SK-N-SH (cell line): ENCODE measurements around the gene RNF145. TPM values are rescaled to one million over a fixed set of nuclear protein-coding genes. Genes with fewer than 3 reads are reported as not detected.

Experiments
- CTCF ChIA-PET: fragments of 300-600, 350-600 bp; formaldehyde crosslinking; extraction: SDS; loops from one replicate; lab custom pipeline; 2021; lab: Yijun Ruan, JAX
- POLR2A ChIA-PET: fragments of 350-600 bp; sonication (Branson Sonifier 250); formaldehyde crosslinking; extraction: SDS; loops from one replicate; lab custom pipeline; 2020; ENCODE audit warnings: antibody characterized with exemption, inconsistent platforms; lab: Yijun Ruan, JAX
- DNase-seq: peaks from one replicate; pipeline ENCODE4 v3.0.0; 2012
- H2AFZ ChIP-seq: fragments of 200-600 bp; sonication (generic); 2 replicates; pipeline ENCODE4 v1.8.1; 2016; ENCODE audit warnings: antibody characterized with exemption, mild to moderate bottlenecking, low read depth
- H3F3A ChIP-seq: fragments of 200-600 bp; sonication (generic); replicated peaks from 2 replicates; pipeline ENCODE3; 2016; ENCODE audit warnings: antibody characterized with exemption, mild to moderate bottlenecking; ENCODE audit not compliant: insufficient read depth
- H3K27ac ChIP-seq, 2 experiments: fragments of 200-500 bp in 1 of 2; fragments of 200-600 bp in 1 of 2; sonication (Bioruptor generic) in 1 of 2; sonication (generic), shearing (Covaris generic) in 1 of 2; 2 replicates each; pipeline versions ENCODE4 v1.5.1 to v1.6.1; 2014 to 2016; ENCODE audit warnings: low read depth in 2 of 2, inconsistent platforms in 1 of 2, low read length in 1 of 2, mild to moderate bottlenecking in 1 of 2, mixed read lengths in 1 of 2
- H3K27me3 ChIP-seq: fragments of 200-600 bp; sonication (generic), shearing (Covaris generic); 2 replicates; pipeline ENCODE4 v1.6.1; 2016; ENCODE audit warnings: mixed run types; ENCODE audit not compliant: insufficient read depth
- H3K36me3 ChIP-seq, 2 experiments: fragments of 200-500 bp in 1 of 2; fragments of 200-600 bp in 1 of 2; sonication (Bioruptor generic) in 1 of 2; sonication (generic) in 1 of 2; replicated peaks in 1 of 2; 2 replicates each; pipeline versions ENCODE3 to v1.5.1; 2014 to 2016; ENCODE audit warnings: low read length in 1 of 2, mild to moderate bottlenecking in 1 of 2; ENCODE audit not compliant: insufficient read depth in 2 of 2, control insufficient read depth in 1 of 2
- H3K4me1 ChIP-seq, 2 experiments: fragments of 200-500 bp in 1 of 2; fragments of 200-600 bp in 1 of 2; sonication (Bioruptor generic) in 1 of 2; sonication (generic), shearing (Covaris generic) in 1 of 2; 2 replicates each; pipeline versions ENCODE4 v1.5.1 to v1.6.1; 2014 to 2016; ENCODE audit warnings: low read depth in 1 of 2, low read length in 1 of 2, mixed run types in 1 of 2; ENCODE audit not compliant: insufficient read depth in 2 of 2, control insufficient read depth in 1 of 2
- H3K4me2 ChIP-seq: fragments of 200-600 bp; sonication (generic), shearing (Covaris generic); 2 replicates; pipeline ENCODE4 v1.6.1; 2017; ENCODE audit warnings: mixed run types
- H3K4me3 ChIP-seq, 2 experiments: fragments of 200-500 bp in 1 of 2; fragments of 200-600 bp in 1 of 2; sonication (Bioruptor generic) in 1 of 2; sonication (generic), shearing (Covaris generic) in 1 of 2; 2 replicates each; pipeline versions ENCODE4 v1.5.1 to v1.8.1; 2014 to 2016; ENCODE audit warnings: low read depth in 2 of 2, inconsistent platforms in 1 of 2, low read length in 1 of 2, mild to moderate bottlenecking in 1 of 2, mixed read lengths in 1 of 2, moderate library complexity in 1 of 2
- H3K79me2 ChIP-seq: fragments of 200-600 bp; sonication (generic); 2 replicates; pipeline ENCODE4 v1.8.1; 2017; ENCODE audit warnings: mild to moderate bottlenecking; ENCODE audit not compliant: insufficient read depth
- H3K9ac ChIP-seq: fragments of 200-600 bp; sonication (generic); 2 replicates; pipeline ENCODE4 v1.6.1; 2017; ENCODE audit warnings: mixed run types
- H3K9me2 ChIP-seq: fragments of 200-600 bp; sonication (generic); 2 replicates; pipeline ENCODE4 v1.6.1; 2017; ENCODE audit warnings: mixed run types
- H3K9me3 ChIP-seq: fragments of 200-600 bp; sonication (generic); 2 replicates; pipeline ENCODE4 v1.6.1; 2017; ENCODE audit warnings: mixed run types, mild to moderate bottlenecking, moderate library complexity
- H4K20me1 ChIP-seq: fragments of 200-600 bp; sonication (generic); 2 replicates; pipeline ENCODE4 v1.6.1; 2017; ENCODE audit warnings: mild to moderate bottlenecking, mixed run types; ENCODE audit not compliant: insufficient read depth
- EP300 ChIP-seq, 2 experiments: IDR thresholded peaks; 2 replicates each; pipeline versions ENCODE4 v1.4.0 to v1.6.1; 2012; ENCODE audit warnings: borderline replicate concordance in 1 of 2, low read depth in 1 of 2, low read length in 1 of 2
- EZH2phosphoT487 ChIP-seq: fragments of 200-600 bp; sonication (generic); IDR thresholded peaks from 2 replicates; pipeline ENCODE4 v1.6.1; 2017; ENCODE audit warnings: low read depth, mixed run types, mild to moderate bottlenecking, antibody characterized with exemption, moderate library complexity, borderline replicate concordance
- FOSL2 ChIP-seq: IDR thresholded peaks from 2 replicates; pipeline ENCODE4 v1.4.0; 2012; ENCODE audit warnings: low read depth, mild to moderate bottlenecking, moderate library complexity, borderline replicate concordance
- FOXM1 ChIP-seq: IDR thresholded peaks from 2 replicates; pipeline ENCODE4 v1.4.0; 2012; ENCODE audit warnings: low read depth, mild to moderate bottlenecking
- JUND ChIP-seq: IDR thresholded peaks from 2 replicates; pipeline ENCODE4 v1.4.0; 2012
- MXI1 ChIP-seq: IDR thresholded peaks from 2 replicates; pipeline ENCODE4 v1.6.1; 2012; ENCODE audit warnings: mild to moderate bottlenecking, low read depth, low read length, improper control_type of control experiment
- NFIC ChIP-seq: IDR thresholded peaks from 2 replicates; pipeline ENCODE4 v1.4.0; 2012; ENCODE audit warnings: borderline replicate concordance
- NRF1 ChIP-seq: IDR thresholded peaks from 2 replicates; pipeline ENCODE4 v1.6.1; 2012; ENCODE audit warnings: low read depth, mild to moderate bottlenecking, low read length
- RAD21 ChIP-seq: IDR thresholded peaks from 2 replicates; pipeline ENCODE4 v1.6.1; 2012; ENCODE audit warnings: mild to moderate bottlenecking, low read length
- RCOR1 ChIP-seq: fragments of 150-350 bp; IDR thresholded peaks from 2 replicates; pipeline ENCODE4 v1.6.1; 2017; ENCODE audit warnings: antibody characterized with exemption, low read length
- RFX5 ChIP-seq: IDR thresholded peaks from 2 replicates; pipeline ENCODE4 v1.6.1; 2012; ENCODE audit warnings: mild to moderate bottlenecking, improper control_type of control experiment, low read length
- RXRA ChIP-seq: IDR thresholded peaks from 2 replicates; pipeline ENCODE4 v1.4.0; 2012; ENCODE audit warnings: low read depth, mild to moderate bottlenecking, borderline replicate concordance
- SIN3A ChIP-seq: IDR thresholded peaks from 2 replicates; pipeline ENCODE4 v1.6.1; 2012; ENCODE audit warnings: low read depth, mild to moderate bottlenecking, low read length, moderate library complexity, borderline replicate concordance
- SMC3 ChIP-seq: IDR thresholded peaks from 2 replicates; pipeline ENCODE4 v1.6.1; 2012; ENCODE audit warnings: low read depth, low read length, improper control_type of control experiment
- TAF1 ChIP-seq: IDR thresholded peaks from 2 replicates; pipeline ENCODE4 v1.6.1; 2012; ENCODE audit warnings: low read depth, mild to moderate bottlenecking, low read length, moderate library complexity, borderline replicate concordance
- TCF12 ChIP-seq: IDR thresholded peaks from 2 replicates; pipeline ENCODE4 v1.4.0; 2012
- TEAD4 ChIP-seq: IDR thresholded peaks from 2 replicates; pipeline ENCODE4 v1.4.0; 2012; ENCODE audit warnings: mild to moderate bottlenecking, borderline replicate concordance; ENCODE audit not compliant: insufficient read depth
- YY1 ChIP-seq: IDR thresholded peaks from 2 replicates; pipeline ENCODE4 v1.4.0; 2012; ENCODE audit warnings: low read depth, mild to moderate bottlenecking
- WGBS: methylation state at CpG from one replicate; pipeline ENCODE4 v1.1.6; 2017; ENCODE audit warnings: low lambda C conversion rate; 5-methylcytosine and 5-hydroxymethylcytosine counted together
- polyA plus RNA-seq, 3 experiments: library from polyadenylated mRNA; depleted of rRNA; stranded (reverse); fragments of >200 nt; gene quantifications; 2 replicates each; pipeline ENCODE4 v1.2.3, GENCODE V29; 2012
- TF ChIP-seq, protein P1 (sequence below): fragments of 200-600 bp; sonication (generic); IDR thresholded peaks from 2 replicates; pipeline ENCODE4 v1.6.1; 2017; ENCODE audit warnings: antibody characterized with exemption, mild to moderate bottlenecking, moderate library complexity
- TF ChIP-seq, protein P2 (sequence below): fragments of 150-350 bp; IDR thresholded peaks from 2 replicates; pipeline ENCODE4 v1.6.1; 2017; ENCODE audit warnings: antibody characterized with exemption, low read length, low read depth, borderline replicate concordance
- TF ChIP-seq, protein P3 (sequence below): IDR thresholded peaks from 2 replicates; pipeline ENCODE4 v1.4.0; 2012; ENCODE audit warnings: low read depth, borderline replicate concordance

The RNF145 gene
- polyA plus RNA-seq, 1 of the 3 experiments (the other 2 are of a cell fraction) = 36.1 TPM

GRCh38 chr5:159163701-159164046 lies 45.7 kb downstream of the RNF145 start:
- H3F3A ChIP-seq = peaks cover 33% of the 10 kb centered on the region
- peaks cover 0 to 12% of the 10 kb centered on the region in 2 experiments; a peak in 3 of 4 replicates for H3K4me1 ChIP-seq
- TF ChIP-seq SIN3A = no peak
- TF ChIP-seq NRF1 = no peak
- no peak for TF ChIP-seq EP300 (IDR thresholded peaks at IDR 0.05; ENCODE audit: borderline replicate concordance in 1 of 2, low read depth in 1 of 2, low read length in 1 of 2)
- TF ChIP-seq NFIC = no peak
- TF ChIP-seq YY1 = no peak
- no peak for TF ChIP-seq SMC3
- no peak for TF ChIP-seq TEAD4
- TF ChIP-seq MXI1 = no peak
- ChIA-PET POLR2A (no interaction called here), CTCF (interaction anchor here (1.0 to 1.1 kb wide), 2 partner anchors 35 to 153 kb away, joined by 3 to 5 read pairs; no protein-coding TSS in a partner anchor)
- 66% methylated on average over 2 of the region's 2 CpGs for WGBS
- peaks cover 52 to 68% of the 10 kb centered on the region in 2 experiments for H3K36me3 ChIP-seq
- H3K9ac ChIP-seq = no peak overlapping the region; the same call in 1 of the 2 replicates
- H3K9me2 ChIP-seq = no peaks in the 10 kb centered on the region
- H2AFZ ChIP-seq = no peak overlapping the region
- no peaks in the 10 kb centered on the region for H3K9me3 ChIP-seq
- H3K27ac ChIP-seq = peak overlapping the region in 1 of 2 experiments; percentile 66; a peak in 3 of 4 replicates
- H3K79me2 ChIP-seq = peaks cover 39% of the 10 kb centered on the region
- no peak overlapping the region for H3K4me3 ChIP-seq
- H4K20me1 ChIP-seq = no peaks in the 10 kb centered on the region
- peak overlapping the region; percentile 2; the same call in 1 of the 2 replicates for H3K4me2 ChIP-seq
- no peaks in the 10 kb centered on the region for H3K27me3 ChIP-seq
- DNase-seq = no peak

DNA sequence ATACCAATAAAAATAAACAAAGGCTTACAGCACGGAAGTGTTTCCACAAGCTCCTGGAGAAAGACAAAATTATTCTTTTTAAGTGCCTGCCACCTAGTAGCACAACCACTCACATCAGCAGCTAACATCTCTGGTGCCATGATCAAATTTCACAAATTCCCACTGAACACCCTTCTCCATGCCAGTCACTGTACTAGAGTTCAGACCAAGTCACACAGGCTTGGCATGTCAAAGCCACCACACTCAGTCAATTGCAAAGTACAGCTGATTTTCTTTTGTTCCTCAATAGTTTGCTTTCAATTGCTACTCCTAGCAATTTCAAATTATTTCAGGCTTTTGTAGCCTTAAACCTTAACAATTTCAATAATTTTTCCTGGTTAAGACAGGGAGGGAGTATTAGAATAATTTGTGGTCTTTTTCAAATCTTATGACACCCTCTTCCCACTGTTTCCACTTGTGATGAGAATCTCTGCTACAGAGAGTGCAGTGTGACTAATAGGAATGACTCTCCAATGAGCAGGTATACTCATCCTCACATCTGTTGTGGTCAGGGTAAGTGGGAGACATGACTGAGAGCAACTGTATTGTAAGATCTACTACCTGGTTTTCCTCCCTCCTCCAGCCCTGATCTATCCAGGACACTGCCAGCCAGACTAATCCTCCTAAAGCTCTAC lies 46.2 kb downstream of the RNF145 start:
- H3K27ac ChIP-seq = peak overlapping the region; percentile 11 to 66; a peak in 3 of 4 replicates
- WGBS = 92% methylated on average over 1 of the region's 1 CpG
- ChIA-PET CTCF (interaction anchor here (1.0 to 1.1 kb wide), 2 partner anchors 36 to 154 kb away, joined by 3 to 5 read pairs; no protein-coding TSS in a partner anchor), POLR2A (no interaction called here)
- DNase-seq = no peak
- H3K9ac ChIP-seq = no peak overlapping the region; the same call in 1 of the 2 replicates
- no peak overlapping the region for H2AFZ ChIP-seq
- peaks cover 38% of the 10 kb centered on the region for H3F3A ChIP-seq
- H3K36me3 ChIP-seq = peaks cover 47 to 67% of the 10 kb centered on the region in 2 experiments
- H3K79me2 ChIP-seq = peaks cover 39% of the 10 kb centered on the region
- H3K4me1 ChIP-seq = peaks cover 0 to 17% of the 10 kb centered on the region in 2 experiments; a peak in 3 of 4 replicates
- no peaks in the 10 kb centered on the region for H4K20me1 ChIP-seq
- H3K4me3 ChIP-seq = no peak overlapping the region
- no peaks in the 10 kb centered on the region for H3K27me3 ChIP-seq
- peak overlapping the region; percentile 2; the same call in 1 of the 2 replicates for H3K4me2 ChIP-seq
- no peaks in the 10 kb centered on the region for H3K9me2 ChIP-seq
- no peaks in the 10 kb centered on the region for H3K9me3 ChIP-seq
- TF ChIP-seq, protein P1, sequence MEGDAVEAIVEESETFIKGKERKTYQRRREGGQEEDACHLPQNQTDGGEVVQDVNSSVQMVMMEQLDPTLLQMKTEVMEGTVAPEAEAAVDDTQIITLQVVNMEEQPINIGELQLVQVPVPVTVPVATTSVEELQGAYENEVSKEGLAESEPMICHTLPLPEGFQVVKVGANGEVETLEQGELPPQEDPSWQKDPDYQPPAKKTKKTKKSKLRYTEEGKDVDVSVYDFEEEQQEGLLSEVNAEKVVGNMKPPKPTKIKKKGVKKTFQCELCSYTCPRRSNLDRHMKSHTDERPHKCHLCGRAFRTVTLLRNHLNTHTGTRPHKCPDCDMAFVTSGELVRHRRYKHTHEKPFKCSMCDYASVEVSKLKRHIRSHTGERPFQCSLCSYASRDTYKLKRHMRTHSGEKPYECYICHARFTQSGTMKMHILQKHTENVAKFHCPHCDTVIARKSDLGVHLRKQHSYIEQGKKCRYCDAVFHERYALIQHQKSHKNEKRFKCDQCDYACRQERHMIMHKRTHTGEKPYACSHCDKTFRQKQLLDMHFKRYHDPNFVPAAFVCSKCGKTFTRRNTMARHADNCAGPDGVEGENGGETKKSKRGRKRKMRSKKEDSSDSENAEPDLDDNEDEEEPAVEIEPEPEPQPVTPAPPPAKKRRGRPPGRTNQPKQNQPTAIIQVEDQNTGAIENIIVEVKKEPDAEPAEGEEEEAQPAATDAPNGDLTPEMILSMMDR = no peak
- TF ChIP-seq, protein P2, sequence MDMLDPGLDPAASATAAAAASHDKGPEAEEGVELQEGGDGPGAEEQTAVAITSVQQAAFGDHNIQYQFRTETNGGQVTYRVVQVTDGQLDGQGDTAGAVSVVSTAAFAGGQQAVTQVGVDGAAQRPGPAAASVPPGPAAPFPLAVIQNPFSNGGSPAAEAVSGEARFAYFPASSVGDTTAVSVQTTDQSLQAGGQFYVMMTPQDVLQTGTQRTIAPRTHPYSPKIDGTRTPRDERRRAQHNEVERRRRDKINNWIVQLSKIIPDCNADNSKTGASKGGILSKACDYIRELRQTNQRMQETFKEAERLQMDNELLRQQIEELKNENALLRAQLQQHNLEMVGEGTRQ = no peak
- TF ChIP-seq TAF1 (no peak), FOXM1 (no peak), TEAD4 (peak; percentile 49; the same call in 1 of the 2 replicates), NFIC (0 out of 2 replicates have a peak, but pooled peaks have one; percentile 12), TCF12 (peak; percentile 91), JUND (peak; percentile 71), EZH2phosphoT487 (no peak), RXRA (no peak), RFX5 (no peak), SIN3A (no peak), RCOR1 (no peak), YY1 (no peak), MXI1 (no peak), RAD21 (no peak), FOSL2 (peak; percentile 90)
- TF ChIP-seq, protein P3, sequence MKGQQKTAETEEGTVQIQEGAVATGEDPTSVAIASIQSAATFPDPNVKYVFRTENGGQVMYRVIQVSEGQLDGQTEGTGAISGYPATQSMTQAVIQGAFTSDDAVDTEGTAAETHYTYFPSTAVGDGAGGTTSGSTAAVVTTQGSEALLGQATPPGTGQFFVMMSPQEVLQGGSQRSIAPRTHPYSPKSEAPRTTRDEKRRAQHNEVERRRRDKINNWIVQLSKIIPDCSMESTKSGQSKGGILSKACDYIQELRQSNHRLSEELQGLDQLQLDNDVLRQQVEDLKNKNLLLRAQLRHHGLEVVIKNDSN = no peak
